UCSD-AML1 (cell line): Measurements from ENCODE around the gene DUSP6.
"Not testable (repeated sequence)": the region's sequence is repeated elsewhere in the genome, so short reads cannot be mapped to it uniquely, and the experiment has no call there.

ENCODE experiments used
- DNase-seq: peaks from one replicate; lab custom pipeline; 2025; ENCODE audit not compliant: unreplicated experiment; lab: John Stamatoyannopoulos, UW

Gene DUSP6

DNA sequence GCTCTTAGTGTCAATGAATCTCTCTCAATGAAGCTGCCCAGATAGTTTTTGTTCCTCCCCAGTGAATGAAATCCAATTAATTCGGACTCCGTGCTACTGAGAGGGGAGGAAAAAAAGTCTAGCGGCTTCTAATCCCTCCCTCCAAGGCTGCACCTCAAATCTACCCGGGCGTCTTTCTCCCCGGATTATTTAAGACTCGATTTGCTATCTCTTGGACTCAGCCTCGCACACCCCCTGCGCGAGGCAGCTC lies 134 bp downstream of the DUSP6 start:
- no peak for DNase-seq

DNA sequence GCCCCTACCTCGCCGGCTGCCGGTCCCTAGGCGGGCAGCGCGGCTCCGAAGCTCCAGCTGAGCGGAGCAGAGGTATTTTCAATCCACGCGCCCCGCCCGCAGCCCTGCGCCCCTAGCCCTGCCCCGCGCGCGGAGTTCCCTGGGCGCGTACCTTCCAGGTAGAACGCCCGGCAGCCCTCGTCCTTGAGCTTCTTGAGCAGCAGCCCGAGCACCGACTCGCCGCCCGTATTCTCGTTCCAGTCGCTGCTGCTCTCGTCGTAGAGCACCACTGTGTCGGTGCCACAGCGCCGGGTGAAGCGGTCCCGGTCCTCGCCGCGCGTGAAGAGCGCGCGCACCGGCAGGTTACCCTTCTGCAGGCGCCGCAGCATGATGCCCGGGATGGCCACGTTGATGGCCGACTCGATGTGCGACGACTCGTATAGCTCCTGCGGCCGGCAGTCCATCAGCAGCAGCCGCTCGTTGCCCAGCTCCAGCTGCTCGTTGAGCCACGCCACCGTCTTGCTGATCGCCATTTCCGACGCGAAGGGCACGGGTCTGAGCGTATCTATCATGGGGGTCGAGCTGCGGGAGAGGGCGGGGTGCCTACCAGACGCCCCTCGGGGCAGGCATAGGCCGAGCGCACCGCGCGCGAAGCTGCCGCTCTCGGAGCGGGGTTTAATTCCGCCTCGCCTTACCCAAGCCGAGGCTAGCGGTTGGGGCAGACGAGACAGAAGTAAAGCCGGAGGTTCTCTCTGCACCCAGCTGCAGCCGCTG lies 636 bp downstream of the DUSP6 start:
- peak; percentile 43 for DNase-seq

DNA sequence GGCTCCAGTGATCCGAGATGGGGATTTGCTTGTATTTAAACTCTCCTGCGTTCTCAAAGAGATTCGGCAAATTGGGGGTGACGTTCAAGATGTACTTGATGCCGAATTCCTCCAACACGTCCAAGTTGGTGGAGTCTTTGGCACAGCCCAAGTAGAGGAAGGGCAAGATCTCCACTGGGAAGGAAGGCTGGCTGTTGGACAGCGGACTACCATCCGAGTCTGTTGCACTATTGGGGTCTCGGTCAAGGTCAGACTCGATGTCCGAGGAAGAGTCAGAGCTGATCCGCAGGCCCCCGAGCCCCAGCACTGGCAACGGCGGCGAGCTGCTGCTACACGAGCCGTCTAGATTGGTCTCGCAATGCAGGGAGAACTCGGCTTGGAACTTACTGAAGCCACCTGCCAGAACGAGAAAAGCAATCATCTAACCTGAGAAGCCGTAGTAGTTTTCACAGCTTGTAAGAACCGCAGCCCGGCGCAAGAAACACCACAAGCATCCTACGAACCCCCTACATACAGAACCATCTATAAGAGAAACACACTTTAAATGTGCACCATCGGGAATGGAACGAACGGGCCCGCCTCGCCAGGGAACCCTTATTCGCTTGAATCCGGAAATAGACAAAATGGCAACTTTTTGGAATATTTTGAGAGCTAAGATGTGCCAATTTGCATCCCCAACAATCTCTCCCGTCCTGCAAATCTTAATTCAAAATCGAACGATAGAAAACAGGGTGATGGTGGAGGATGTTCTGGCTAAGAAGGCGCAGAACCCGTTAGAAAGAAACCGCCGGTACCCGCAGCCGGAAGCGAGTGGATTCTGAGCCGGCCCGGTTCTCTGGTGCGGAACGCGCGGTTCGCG lies 1.4 kb downstream of the DUSP6 start:
- peak; percentile 30 for DNase-seq

DNA sequence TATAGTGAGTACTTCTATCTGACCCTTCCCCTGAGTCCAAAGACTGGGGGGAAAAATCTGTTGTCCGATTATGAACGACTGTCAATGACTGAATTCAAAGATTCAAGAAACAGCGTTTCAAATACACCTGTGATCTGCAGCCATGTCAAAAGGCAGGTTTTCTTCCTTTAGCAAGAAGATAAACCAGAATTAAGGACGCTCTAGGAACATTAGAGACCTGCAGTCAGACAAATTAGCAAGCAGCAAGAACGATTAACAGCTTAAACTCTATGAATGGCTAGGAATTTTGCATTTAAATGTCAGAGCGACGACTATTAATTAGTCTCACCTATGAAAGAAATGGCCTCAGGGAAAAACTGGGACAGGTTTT lies 2.1 kb downstream of the DUSP6 start:
- DNase-seq, result no peak

DNA sequence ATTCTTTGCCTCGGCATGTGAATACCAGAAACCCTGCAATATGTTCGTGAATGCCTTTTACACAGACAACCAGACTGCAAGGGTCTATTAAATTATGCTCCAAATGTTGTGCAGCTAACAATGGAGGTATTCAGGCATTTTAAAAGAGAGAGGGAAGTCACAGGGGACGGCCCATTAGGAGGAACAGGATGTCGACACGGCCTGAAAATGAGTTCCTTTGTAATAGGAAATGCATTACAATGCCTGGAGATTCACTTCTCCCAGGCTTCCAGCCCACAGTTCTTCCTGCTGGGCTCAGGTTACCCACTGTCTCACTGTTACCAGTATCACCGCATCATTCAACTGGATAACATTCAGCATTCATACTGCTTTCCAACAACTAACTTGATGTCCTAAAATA lies 2.5 kb downstream of the DUSP6 start:
- DNase-seq, result peak; percentile 26

DNA sequence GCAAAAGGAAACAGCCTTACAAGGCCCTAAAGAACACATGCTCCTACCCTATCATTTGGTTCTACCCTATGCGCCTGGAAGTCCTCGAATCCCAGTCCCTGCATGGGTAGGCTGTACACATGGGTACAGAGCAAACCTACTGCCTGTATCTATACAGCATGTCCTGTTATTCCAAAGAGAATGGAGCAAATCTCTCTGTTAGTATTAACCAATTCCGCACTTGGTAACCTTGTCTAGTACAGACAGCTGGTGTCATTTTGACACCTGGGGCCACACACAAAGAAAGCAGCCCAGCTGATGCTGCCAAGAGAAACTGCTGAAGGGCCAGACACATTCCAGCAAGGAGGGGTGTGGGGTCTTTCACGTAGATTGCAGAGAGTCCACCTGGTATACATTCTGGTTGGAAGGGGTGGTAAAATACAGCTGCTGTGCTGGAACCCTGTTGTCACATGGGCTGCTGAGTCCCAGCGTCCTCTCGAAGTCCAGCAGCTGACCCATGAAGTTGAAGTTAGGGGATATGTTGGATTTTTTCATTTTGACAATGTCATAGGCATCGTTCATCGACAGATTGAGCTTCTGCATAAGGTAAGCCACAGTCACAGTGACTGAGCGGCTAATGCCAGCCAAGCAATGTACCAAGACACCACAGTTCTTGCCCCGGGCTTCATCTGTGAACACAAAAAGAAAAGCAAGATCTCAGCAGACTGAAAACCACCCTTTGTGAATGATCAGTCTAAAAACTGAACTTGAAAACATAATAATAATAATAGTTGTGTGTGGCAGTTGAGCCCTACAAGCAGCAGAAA lies 3.2 kb downstream of the DUSP6 start:
- peak; percentile 27 for DNase-seq

DNA sequence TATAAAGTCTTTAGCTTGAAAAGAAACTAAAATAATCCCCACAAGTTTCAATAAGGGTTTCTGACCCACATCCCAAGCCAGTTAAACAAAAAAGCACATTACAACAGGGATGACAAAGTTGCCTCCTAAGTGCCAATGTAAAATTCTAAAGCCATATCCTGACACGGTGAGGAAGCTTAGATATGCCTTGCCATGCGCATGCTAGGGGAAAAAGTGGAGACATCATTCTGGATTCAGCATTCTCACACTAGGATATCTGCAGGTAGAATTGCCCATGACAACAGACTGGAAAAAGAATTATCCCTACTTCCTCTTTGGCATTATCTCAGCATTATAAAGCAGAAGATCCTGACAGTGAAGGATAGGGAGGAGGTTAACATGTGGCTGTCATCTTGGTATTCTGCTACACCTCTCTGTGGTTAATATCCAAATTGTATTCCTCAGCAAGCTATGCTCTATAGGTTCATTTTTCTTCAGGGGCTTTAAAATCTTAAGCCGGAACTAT lies 4.9 kb downstream of the DUSP6 start:
- DNase-seq, result no peak

DNA sequence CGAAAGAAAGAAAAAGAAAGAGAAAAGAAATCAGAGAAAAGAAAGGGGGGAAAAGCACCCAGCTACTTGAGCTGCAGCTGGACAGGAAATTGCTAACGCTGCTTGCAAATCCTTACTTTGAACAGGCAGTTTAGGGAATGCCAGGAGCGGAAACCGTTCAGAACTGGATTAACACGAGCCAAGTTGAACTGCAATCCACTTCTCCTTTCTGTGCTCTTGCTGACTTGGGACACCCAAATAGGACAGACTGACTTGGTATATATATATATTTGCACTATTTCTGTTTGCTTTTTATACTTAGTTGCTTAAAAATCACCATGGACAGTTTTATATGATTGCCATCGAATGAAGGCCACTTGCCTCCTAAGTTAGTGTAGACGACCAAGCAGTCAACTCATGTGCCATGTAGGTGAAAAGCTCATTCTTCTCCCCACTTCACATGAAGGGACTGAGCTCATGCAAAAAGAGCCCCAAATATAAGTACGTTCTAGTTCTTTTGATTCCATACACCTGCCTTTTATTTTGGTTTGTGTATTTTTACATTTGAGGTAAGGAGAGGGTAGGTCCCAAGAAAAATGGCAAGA lies 5.5 kb downstream of the DUSP6 start:
- DNase-seq, result peak; percentile 76

DNA sequence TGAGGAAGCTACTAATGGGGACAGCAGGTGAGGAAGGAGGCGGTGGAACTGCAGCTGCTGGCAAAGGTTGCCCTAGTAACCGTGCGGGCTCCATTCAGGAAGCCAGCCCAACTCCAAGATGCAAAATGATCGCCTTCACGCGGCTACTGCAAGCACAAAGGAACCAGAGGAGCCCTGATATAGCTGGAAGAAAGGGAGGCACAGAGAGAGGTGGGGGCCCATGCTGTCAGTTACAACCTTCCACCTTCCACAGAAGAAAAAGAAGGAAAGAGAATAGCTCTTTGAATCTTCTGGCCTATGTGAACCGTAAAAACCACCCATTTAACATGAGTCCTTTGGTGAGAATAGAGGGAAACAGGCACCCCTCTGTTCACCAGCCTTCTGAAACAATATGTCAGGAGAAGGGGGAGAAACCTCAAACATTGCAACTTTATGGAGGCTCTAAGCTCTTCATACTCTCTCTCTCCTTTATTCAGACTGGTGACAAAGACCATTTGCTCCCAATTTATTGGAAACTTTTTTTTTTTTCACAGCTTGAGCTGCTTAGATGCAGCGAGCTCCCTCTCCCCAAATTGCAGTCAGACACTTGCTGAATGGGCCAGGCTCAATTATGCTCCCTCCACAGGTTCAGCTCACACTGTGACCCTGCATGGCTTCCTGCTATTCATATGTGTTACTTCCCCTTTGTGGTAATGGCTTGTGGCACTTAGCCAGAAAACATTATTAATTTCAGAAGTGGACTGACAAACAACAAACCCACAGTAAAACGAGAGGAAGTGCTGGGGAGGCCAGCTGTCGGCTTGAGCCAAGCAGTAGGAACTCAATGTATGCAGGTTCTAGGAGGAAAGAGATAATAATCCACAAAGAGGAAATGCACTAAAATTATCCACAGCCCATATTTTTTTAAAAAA lies 6.2 kb downstream of the DUSP6 start:
- DNase-seq, result peak; percentile 79

DNA sequence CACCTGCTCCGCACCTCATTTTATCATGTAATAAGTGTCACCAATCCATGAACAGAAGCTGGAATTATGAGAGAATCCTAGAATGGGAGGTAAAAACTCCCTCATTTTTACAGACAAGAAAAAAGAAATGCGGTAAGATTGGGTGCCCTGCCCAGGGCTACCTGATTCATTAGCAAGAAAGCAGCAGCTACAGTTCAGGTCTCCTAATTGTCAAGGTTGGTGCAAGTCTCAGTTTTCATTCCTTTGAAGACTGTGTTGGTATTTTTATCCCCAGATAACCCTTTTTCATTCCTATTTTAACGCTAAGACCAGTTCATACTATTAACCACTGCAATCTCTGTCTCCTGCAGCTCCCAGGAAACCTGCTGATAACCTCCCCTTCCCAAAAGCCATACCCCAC lies 6.9 kb downstream of the DUSP6 start:
- no peak for DNase-seq

DNA sequence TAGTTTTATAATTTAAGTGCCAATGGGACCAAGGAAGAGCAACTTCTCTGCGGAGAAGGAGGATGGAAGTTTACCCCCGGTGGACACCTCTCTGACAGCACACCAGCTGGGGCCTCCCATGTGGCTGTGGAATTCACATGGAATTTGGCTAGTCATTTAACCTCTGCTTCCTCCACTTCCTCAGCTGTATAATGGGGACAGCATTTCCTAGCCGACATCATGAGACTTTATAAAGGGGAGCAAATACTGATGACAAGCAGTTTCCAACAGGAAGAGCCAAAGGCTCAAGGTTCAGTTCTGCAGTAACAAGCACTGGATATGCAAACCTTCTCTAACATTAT lies 7.5 kb downstream of the DUSP6 start:
- peak; percentile 11 for DNase-seq

DNA sequence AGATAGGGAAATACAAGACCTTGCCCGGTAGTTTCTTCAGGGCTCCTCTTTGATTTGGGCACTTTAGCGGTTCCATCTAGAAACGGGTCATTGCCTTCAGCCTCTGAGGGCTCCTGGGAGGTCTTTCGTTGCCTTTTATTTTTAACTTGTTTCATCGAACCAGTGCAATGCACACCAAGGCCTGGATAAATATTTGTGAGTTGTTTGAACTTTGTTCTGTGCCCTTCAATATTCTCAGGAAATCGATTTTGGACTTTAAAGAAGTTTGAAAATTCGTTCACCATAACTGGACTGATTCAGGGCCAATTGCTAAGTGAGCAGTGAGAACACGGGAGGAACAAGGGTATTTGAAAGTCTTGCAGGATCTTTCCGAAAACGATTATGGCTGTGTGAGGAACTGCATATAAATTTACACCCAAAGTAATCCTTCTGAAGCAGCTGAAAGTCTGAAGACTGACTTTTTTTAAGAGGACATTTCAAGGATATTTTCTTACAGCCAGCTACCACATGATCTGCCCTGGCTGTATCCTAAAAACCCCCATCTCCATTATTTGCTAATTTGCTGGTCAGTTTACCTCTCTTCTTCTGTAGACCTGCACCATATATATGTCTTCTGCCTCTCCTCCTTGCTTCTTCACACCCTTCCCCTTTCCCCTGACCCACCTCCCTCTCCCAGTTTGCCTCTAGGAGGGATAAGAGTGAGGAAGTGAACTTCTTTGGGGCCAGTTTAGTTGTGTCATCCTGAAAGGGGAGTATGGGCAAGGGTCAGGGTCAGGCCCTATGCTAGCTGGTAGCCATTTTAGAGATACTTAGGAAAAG lies 8.0 kb downstream of the DUSP6 start:
- DNase-seq, result no peak

DNA sequence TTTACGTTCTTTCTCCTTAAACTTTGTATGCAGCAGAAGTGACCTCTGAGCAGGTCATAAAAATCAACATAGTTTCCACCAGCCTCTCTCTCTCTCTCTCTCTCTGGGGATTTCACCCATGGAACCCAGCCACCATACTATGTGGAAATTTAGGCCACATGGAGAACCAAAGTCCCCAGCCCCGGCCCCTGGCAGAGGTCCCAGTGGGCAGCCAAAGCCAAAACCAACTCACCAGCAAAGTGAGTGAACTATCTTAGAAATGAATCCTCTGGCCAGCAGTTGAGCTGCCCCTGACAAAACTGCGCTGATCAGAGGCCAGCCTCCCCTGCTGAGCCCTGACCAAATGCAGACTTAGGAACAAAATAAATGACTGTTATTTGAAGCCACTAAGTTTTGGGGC lies 9.2 kb downstream of the DUSP6 start:
- DNase-seq, result no peak

DNA sequence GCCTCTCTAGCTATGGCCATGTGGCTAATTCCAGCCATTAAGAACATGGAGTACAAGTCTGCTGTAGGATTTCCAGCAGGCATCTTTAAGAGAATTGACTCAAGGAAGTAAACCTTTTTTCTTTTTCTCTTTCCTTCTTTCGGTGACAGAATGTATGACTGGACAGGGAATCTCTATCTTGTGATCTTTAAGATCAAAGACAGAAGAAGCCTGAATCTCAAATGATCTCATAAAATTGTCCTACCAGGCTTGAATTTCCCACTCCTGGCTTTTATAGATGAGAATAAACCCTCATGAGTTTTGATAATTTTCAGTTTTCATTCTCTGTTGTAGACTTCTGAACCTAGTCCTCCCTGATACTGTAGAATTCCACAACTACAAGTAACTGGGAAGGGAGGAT lies 11.4 kb downstream of the DUSP6 start:
- DNase-seq, result no peak

DNA sequence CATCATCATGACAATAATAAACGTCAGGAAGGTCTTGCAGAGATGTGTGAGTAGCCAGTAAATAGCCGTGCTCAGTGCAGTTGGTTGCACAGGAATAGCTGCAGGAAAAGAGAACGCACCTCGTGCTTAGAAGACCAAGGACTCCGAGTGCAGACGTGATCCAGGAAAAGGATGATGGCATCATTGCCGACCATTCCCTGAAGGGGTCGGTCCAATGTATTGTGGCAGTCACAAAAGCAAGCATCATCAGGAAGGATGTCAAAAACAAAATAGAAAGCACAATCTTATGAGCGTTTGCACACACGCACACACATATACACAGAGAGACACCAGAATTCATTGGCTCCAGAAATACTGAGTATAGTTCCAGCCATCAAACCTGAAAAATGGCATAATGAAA lies 12.8 kb downstream of the DUSP6 start:
- DNase-seq, result no peak

DNA sequence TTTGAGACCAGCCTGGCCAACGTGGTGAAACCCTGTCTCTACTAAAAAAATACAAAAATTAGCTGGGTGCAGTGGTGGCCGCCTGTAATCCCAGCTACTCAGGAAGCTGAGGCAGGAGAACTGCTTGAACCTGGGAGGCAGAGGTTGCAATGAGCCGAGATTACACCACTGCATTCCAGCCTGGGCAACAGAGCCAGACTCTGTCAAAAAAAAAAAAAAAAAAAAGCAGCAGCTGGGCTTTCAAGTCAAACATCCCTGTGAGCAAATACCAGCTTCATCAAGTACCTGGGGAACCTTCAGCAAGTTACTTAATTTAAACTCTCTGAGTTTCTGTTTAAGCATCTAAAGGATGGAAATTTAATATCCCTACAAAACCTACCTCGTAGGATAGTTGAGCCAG lies 15.2 kb downstream of the DUSP6 start:
- DNase-seq, result not testable (repeated sequence)

DNA sequence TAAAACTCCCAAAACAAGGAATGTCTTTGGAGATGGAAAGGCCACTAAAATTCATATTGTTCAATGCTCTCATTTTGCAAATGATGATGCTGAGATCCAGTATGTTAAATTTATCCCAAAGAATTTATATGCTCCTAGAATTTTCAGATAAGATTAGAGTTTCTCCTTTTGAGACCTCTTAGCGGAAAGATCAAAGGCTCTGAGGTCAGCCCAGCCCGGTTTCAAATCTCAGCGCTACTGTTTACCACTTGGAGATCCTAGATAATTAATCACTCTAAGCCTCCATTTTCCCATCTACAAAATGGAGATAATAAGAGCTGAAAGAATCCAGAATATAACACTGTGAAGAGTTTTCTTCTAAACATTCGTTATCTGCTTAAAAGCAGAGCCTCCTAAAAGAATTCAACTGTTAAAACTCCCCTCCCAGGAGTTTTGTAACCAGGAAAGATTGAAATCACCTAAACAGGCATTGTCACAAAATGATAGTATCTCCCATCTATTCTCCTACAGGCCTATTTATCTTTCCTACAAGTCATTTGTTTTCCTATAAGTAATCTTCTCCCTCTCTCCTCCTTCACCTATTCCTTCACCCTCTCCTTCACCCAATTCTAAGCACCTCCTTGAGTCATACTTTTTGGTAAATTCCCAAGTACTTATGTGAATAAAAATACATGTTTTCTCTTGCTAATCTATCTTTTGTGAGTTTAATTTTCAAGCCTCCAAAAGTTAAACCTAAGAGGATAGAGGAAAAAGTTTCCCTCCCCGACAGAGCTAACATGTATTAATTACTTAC lies 16.7 kb downstream of the DUSP6 start:
- no peak for DNase-seq

DNA sequence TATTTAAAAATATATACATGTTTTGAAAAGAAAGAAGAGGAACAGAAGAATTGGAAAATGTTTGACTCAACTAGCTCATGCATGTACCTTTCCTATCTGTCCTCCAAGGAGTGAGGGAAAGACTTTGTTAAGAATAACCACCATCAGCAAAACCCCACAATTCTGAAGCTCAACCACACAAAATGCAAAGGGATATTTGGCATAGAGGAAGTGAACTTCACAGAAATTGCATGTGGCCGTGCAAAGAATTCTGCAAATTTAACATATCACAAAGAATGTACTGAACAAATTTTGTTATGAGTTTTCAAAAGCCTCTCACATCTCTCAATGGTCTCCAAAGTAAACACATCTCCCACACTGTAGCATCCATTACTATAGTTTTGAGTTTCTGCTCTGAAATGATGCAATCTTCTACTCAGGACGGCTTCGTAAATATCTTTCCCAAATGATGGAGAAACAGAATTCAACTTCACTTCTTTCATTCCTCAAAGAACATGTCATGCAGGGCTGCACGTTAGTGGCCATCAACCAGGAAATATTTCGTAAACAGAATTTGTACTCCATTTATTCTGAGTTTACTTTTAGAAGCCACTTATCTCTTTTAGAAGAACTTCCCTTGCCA lies 17.6 kb downstream of the DUSP6 start:
- DNase-seq, result no peak
